Activated CD8-positive, alpha-beta memory T cell treated with anti-CD3 and anti-CD28 coated beads for 24 hours (primary cell): Measurements from ENCODE around the gene MACROD2.

ENCODE experiments used
- DNase-seq: peaks from one replicate; pipeline ENCODE4 v3.0.0-alpha.2; 2020

MACROD2 gene

GRCh38 chr20:15256676-15257568, 1261.6 kb downstream of the MACROD2 start:
- no peak for DNase-seq

GRCh38 chr20:15257569-15257870, 1262.2 kb downstream of the MACROD2 start:
- DNase-seq = no peak

GRCh38 chr20:15265581-15266309, 1270.4 kb downstream of the MACROD2 start:
- DNase-seq = no peak

GRCh38 chr20:15267935-15268334, 1272.6 kb downstream of the MACROD2 start:
- DNase-seq = no peak

GRCh38 chr20:15278041-15278440, 1282.7 kb downstream of the MACROD2 start:
- no peak for DNase-seq

GRCh38 chr20:15287329-15287728, 1292.0 kb downstream of the MACROD2 start:
- no peak for DNase-seq

GRCh38 chr20:15288106-15288505, 1292.8 kb downstream of the MACROD2 start:
- no peak for DNase-seq

- DNase-seq = no peak
These were observed 1294.0 kb downstream of the MACROD2 start for GRCh38 chr20:15289337-15289736.

- no peak for DNase-seq
These were observed 1297.1 kb downstream of the MACROD2 start for GRCh38 chr20:15292405-15292804.

- no peak for DNase-seq
These were observed 1301.1 kb downstream of the MACROD2 start for GRCh38 chr20:15296422-15296821.

GRCh38 chr20:15297059-15297875, 1302.0 kb downstream of the MACROD2 start:
- DNase-seq = no peak

- no peak for DNase-seq
These were observed 1306.8 kb downstream of the MACROD2 start for GRCh38 chr20:15302075-15302474.

- DNase-seq = no peak
These were observed 1315.0 kb downstream of the MACROD2 start for GRCh38 chr20:15310361-15310760.

- DNase-seq = no peak
These were observed 1321.2 kb downstream of the MACROD2 start for GRCh38 chr20:15316556-15316955.

- DNase-seq = no peak
These were observed 1322.4 kb downstream of the MACROD2 start for GRCh38 chr20:15317546-15318232.

GRCh38 chr20:15318682-15319081, 1323.4 kb downstream of the MACROD2 start:
- no peak for DNase-seq

GRCh38 chr20:15319439-15319838, 1324.1 kb downstream of the MACROD2 start:
- no peak for DNase-seq

- no peak for DNase-seq
These were observed 1325.6 kb downstream of the MACROD2 start for GRCh38 chr20:15320941-15321340.

- no peak for DNase-seq
These were observed 1331.8 kb downstream of the MACROD2 start for GRCh38 chr20:15327123-15327522.

- no peak for DNase-seq
These were observed 1332.8 kb downstream of the MACROD2 start for GRCh38 chr20:15328084-15328483.

GRCh38 chr20:15332711-15333160, 1337.4 kb downstream of the MACROD2 start:
- DNase-seq = no peak

GRCh38 chr20:15333170-15333569, 1337.9 kb downstream of the MACROD2 start:
- DNase-seq = no peak

- no peak for DNase-seq
These were observed 1340.7 kb downstream of the MACROD2 start for GRCh38 chr20:15336011-15336410.
